HFFc6 (cell line): Measurements from ENCODE around the gene MRPL19. TPM values are rescaled to one million over a fixed set of nuclear protein-coding genes. Genes with fewer than 3 reads are reported as not detected.

Source experiments
- DNase-seq: peaks from one replicate; pipeline ENCODE4 v3.0.0-alpha.2; 2018
- H3K27ac Mint-ChIP-seq: 2 replicates; pipeline ENCODE4 v1.8.0; 2020; ENCODE audit warnings: mild to moderate bottlenecking, mixed read lengths
- H3K27me3 Mint-ChIP-seq: 2 replicates; pipeline ENCODE4 v1.8.0; 2021; ENCODE audit warnings: mild to moderate bottlenecking, moderate library complexity, mixed read lengths; ENCODE audit not compliant: insufficient read depth
- H3K36me3 Mint-ChIP-seq: 2 replicates; pipeline ENCODE4 v1.8.0; 2021; ENCODE audit warnings: low read depth, mixed read lengths
- H3K4me1 Mint-ChIP-seq: 2 replicates; pipeline ENCODE4 v1.8.0; 2020; ENCODE audit warnings: low read depth, mixed read lengths
- H3K4me3 Mint-ChIP-seq: 2 replicates; pipeline ENCODE4 v1.8.0; 2020; ENCODE audit warnings: mild to moderate bottlenecking, moderate library complexity, mixed read lengths
- H3K9me3 Mint-ChIP-seq: 2 replicates; pipeline ENCODE4 v1.8.0; 2020; ENCODE audit warnings: mild to moderate bottlenecking, mixed read lengths
- total RNA-seq, 6 experiments: library from RNA; stranded (reverse); fragmentation: NEBNext Ultra II Directional; extraction: Animal tissue kit (Norgen Biotek cat#: 25700); gene quantifications; 2 replicates in 1 of 6; 3 replicates in 5 of 6; pipeline ENCODE4 v1.2.3, GENCODE V29; 2021
- TF ChIP-seq, protein P1 (sequence below): fragments of 200-600 bp; sonication (generic); IDR thresholded peaks from 2 replicates; pipeline ENCODE4 v1.5.0; 2021; ENCODE audit warnings: antibody characterized with exemption, mild to moderate bottlenecking

MRPL19 gene
- total RNA-seq, 6 experiments from 2014 or later = 61.0 to 66.1 (median 63.1) TPM

DNA sequence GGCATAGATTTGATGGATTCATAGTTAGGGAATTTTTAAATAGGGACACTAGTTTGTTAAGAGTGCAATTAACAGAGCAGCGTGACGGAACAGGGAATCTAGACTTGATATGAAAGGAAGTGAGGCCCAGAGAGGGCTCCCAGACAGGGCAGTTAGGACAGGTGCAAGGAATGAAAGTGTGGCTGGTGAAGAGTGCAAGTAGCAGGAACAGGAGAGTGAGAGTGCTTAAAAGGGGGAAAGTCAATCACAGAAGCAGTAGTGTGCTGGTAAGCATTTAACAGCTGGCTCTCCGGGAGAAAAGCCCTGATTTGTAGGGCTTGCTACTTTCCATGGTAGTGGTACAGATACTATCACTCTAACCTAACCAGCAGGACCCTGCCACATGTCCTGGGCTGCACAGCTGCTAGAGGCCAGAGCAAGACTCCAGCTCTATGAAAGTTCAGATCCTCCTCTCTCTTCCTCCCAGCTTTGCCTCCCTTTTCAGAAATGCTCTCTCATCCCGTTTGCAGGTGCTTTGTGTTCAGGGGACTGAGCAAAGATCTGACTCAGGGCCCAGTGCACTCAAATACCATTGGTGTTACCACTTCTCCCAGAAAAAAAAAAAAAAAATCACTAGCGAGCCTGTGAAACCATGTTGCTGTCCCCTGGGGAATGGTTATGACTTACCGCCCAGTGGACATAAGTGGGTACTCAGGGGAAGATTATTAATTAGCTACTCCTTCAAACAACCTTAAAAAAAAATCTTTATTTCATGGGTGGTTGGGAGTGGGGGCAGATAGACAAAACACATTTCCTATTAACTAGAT is 82.2 kb downstream of the MRPL19 start:
- no peak for DNase-seq
- Mint-ChIP-seq H3K36me3 (no peaks in the 10 kb centered on the region), H3K9me3 (no peaks in the 10 kb centered on the region), H3K4me1 (no peaks in the 10 kb centered on the region), H3K27me3 (peaks cover 14% of the 10 kb centered on the region), H3K27ac (no peak overlapping the region), H3K4me3 (no peak overlapping the region)
- TF ChIP-seq, protein P1, sequence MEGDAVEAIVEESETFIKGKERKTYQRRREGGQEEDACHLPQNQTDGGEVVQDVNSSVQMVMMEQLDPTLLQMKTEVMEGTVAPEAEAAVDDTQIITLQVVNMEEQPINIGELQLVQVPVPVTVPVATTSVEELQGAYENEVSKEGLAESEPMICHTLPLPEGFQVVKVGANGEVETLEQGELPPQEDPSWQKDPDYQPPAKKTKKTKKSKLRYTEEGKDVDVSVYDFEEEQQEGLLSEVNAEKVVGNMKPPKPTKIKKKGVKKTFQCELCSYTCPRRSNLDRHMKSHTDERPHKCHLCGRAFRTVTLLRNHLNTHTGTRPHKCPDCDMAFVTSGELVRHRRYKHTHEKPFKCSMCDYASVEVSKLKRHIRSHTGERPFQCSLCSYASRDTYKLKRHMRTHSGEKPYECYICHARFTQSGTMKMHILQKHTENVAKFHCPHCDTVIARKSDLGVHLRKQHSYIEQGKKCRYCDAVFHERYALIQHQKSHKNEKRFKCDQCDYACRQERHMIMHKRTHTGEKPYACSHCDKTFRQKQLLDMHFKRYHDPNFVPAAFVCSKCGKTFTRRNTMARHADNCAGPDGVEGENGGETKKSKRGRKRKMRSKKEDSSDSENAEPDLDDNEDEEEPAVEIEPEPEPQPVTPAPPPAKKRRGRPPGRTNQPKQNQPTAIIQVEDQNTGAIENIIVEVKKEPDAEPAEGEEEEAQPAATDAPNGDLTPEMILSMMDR = no peak

DNA sequence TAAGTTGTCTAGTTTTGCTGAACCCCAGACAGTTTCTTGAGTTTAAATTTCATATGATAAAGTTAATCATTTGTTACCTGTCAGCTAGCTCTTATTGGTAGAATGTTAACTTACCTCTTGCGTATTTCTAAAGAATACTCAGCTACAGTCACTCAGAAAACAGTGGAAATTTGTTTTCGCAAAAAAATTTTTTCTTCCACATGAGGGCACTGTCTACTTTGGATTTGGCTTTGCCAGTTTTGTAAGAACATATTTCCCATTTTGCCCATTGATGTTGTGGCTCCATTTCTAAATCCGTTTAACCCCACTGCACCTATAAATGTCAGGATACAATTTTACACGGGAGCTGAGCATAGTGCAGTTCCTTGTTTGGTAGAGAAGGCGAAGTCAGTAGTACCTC is 83.3 kb downstream of the MRPL19 start:
- TF ChIP-seq, protein P1 = peak; percentile 72
- Mint-ChIP-seq H3K4me1 (no peaks in the 10 kb centered on the region), H3K4me3 (no peak overlapping the region), H3K36me3 (no peaks in the 10 kb centered on the region), H3K9me3 (no peaks in the 10 kb centered on the region), H3K27me3 (peaks cover 11% of the 10 kb centered on the region), H3K27ac (no peak overlapping the region)
- DNase-seq = peak; percentile 9

DNA sequence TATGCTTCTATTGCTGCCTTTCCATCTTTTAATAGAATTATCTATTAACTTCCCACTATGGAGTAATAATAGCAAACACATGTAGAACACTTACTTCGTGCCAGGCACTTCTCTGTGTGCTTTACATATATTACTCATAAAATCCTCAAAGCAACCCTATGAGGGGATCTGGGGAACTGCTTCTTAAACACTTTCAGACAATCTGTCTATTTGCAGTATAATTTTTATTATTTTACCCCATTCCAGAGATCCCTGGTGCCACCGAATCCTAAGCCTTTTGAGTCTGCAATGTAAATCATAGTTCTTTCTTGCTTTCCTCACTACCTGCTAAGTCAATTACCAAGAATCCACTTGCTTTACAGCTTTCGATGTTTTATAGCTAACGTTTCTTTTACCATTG is 89.7 kb downstream of the MRPL19 start:
- Mint-ChIP-seq H3K4me1 (no peaks in the 10 kb centered on the region), H3K27ac (no peak overlapping the region), H3K9me3 (no peaks in the 10 kb centered on the region), H3K27me3 (peaks cover 11% of the 10 kb centered on the region), H3K4me3 (no peak overlapping the region), H3K36me3 (no peaks in the 10 kb centered on the region)
- DNase-seq = no peak
- TF ChIP-seq, protein P1 = no peak

GRCh38 chr2:75737961-75738360 is 91.4 kb downstream of the MRPL19 start:
- TF ChIP-seq, protein P1 = no peak
- Mint-ChIP-seq H3K36me3 (no peaks in the 10 kb centered on the region), H3K4me1 (no peaks in the 10 kb centered on the region), H3K27me3 (peaks cover 6% of the 10 kb centered on the region), H3K4me3 (no peak overlapping the region), H3K9me3 (peaks cover under 1% of the 10 kb centered on the region; the same call in 1 of the 2 replicates), H3K27ac (no peak overlapping the region)
- no peak for DNase-seq

Other genes starting within 250 kb of the MRPL19 start
- 10 to 100 TPM; 61.7 to 75.2 (median 68.8) TPM for gene EVA1A, start 85.8 kb upstream of the MRPL19 start, total RNA-seq
- 10 to 100 TPM in 5 of 6 experiments, 1 to 10 TPM in 1; 9.8 to 16.0 (median 13.0) TPM for gene GCFC2, start 64.1 kb downstream of the MRPL19 start, total RNA-seq